GM19328 (cell line): ENCODE measurements around the gene LMO1.

Source experiments
- ATAC-seq: cut with Tn5 transposase; IDR thresholded peaks from one replicate; pipeline ENCODE4 v1.9.1; 2021; ENCODE audit warnings: mild to moderate bottlenecking, moderate library complexity; ENCODE audit not compliant: unreplicated experiment

The LMO1 gene

DNA sequence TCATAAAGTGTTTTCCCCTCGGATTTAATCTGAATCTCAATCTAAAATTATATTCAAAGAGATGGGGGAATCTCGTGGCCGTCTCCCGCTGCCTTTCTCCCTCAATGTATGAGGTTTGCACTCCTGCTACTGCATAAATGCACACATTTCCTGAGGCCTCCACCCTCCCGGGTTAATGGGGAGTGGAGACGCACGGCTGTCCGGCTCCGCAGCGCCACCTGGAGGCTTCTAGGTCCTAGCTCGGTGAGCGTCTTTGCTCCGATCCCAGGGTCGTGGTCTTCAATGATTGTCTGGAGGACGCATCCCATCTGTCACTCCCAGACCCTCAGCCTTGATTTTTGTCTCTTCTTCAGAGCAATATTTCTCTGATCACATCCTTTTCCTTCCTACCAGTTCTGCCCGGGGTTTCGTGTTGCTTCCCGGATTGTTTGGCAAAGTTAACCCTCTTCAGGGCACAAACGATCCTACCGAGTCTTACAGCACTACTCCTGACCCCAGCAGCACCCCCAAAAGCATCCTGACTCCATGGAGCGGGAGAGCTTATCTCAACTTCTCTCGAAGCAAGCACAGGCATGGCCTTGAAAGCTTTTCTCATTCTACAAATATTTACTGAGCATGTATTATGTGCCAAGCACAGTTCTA is at the start of gene LMO1:
LMO1 (minus strand) TSS at position 110 of the 642 bp plus-strand sequence. CDS start 516 bp downstream, outside the sequence.
- ATAC-seq: peak; percentile 47

DNA sequence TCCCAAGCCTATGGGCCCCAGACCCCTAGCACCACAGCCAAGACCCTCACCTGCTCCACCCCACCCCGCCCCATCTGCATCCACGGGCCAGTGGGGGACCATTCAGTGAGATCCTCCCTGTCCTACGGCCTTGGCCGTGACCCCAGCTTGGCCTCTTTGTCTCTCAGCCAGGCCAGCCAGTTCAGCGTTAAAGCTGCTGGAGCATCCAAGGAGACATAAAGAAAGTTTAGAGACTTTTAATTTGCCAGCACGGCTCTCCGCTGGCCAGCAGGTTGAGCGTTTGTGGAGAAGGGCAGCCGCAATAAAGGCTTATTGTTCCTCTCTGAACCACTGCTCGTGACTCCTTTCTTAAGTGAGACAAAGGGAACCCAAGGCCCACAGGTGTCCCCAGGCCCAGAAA is 49.3 kb upstream of the LMO1 start:
- ATAC-seq: no peak

- ATAC-seq: no peak
Measured at GRCh38 chr11:8311366-8311765, 47.7 kb upstream of the LMO1 start.

- ATAC-seq: no peak
Measured at GRCh38 chr11:8310743-8311298, 47.1 kb upstream of the LMO1 start.

- no peak for ATAC-seq
Measured at GRCh38 chr11:8309862-8310261, 46.2 kb upstream of the LMO1 start.

GRCh38 chr11:8309311-8309710 is 45.6 kb upstream of the LMO1 start:
- ATAC-seq: no peak

DNA sequence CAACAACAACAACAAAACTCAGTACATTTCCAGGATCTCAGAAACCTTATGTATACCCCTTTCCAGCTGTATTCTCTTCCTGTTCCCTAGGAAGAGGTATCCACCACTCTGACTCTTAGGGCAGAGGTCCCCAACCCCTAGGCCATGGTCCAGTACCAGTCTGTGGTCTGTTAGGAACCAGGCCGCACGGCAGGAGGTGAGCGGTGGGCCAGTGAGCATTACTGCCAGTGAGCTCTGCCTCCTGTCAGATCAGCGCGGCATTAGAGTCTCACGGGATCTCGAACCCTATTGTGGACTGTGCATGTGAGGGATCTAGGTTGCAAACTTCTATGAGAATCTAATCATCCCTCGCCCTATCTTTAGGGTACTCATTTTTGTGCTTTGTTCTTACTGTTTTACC is 43.9 kb upstream of the LMO1 start:
- no peak for ATAC-seq

DNA sequence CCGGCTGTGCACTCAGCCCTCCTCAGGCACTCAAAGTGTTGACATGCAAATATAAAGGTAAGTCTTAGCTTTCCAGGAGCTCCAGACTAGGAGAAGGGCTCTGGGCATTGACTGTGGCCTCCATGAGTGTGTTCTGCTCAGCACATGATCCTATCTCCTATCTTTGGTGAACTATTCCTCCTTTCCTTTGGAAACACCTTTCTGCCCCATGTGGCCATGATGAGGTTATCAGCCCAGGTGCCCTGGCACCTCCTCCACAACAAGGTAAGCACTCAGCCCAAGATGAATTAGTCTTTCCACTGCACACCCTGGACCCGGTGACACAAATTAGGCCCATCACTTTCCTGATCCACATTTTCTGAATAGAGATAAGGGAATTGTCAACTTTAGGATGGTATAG is 37.9 kb upstream of the LMO1 start:
- no peak for ATAC-seq

- ATAC-seq: no peak
Measured at GRCh38 chr11:8298801-8299786, 35.4 kb upstream of the LMO1 start.

- ATAC-seq: no peak
Measured at GRCh38 chr11:8297781-8298440, 34.2 kb upstream of the LMO1 start.

DNA sequence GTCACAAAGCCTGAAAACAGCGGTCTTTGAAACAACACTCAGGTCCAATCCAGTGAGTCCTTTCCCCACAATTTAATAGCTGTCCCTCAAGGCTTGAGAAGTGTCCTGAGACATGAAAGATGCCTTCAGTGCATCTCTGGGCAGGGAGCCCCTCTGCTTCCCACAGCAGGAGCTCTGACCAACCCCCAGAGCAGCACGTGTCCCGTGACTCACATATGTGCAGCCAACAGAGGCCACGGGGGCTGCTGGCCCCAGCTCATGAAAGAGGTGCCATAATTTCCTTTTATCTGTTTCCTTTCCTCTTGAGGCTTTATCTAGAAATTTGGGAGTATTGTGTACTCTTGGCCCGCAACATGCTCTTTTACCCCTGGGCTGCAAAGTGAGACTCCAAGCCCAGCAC is 33.2 kb upstream of the LMO1 start:
- ATAC-seq: no peak

DNA sequence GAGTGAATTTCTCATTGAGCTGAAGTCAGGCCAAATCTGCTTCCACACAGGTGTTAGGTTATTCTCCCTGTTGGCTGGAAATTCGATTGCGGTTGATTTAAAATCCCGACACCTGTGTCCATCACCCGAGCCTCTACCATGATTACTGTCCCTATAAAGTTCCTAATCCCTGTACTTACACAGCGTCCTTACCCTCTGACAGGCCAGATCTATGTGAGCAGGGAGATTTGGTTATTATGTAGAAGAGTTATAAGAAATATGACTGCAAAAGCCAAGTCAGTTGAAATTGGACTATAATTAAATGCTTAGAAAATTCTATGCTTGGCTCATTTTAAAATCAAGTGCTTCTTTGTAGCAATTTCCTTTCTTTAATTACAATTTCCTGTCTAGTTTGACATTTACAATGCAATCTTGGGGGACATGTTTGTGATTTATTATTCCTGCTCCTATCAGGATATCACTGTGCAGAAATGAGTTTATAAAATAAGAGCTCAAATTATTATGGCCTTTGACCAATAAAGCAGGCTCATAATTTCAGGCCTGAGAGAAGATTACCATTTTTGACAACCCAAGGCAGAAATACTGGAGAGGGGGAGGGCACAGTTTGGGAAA is 32.5 kb upstream of the LMO1 start:
- ATAC-seq: no peak

GRCh38 chr11:8294251-8294935 is 30.7 kb upstream of the LMO1 start:
- no peak for ATAC-seq

DNA sequence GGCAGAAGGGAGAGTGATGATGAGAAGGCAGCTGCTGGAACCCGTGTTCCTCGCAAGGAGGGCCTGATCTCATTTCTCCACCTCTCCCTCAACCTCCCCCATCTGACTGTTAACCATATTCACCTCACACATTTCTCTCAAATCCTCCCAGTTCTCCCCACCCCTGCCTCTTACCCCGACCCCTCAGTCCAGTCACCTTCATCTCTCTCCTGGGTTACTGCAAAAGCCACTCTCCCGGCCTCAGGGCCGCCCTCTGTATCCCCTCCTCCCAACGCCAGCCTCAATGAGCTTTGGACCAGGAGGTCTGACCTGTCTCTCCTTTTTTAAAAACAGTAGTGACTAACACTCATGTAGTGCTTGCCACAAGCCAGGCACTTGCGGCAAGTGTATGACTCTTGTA is 29.5 kb upstream of the LMO1 start:
- no peak for ATAC-seq

- no peak for ATAC-seq
Measured at GRCh38 chr11:8292351-8292750, 28.7 kb upstream of the LMO1 start.

DNA sequence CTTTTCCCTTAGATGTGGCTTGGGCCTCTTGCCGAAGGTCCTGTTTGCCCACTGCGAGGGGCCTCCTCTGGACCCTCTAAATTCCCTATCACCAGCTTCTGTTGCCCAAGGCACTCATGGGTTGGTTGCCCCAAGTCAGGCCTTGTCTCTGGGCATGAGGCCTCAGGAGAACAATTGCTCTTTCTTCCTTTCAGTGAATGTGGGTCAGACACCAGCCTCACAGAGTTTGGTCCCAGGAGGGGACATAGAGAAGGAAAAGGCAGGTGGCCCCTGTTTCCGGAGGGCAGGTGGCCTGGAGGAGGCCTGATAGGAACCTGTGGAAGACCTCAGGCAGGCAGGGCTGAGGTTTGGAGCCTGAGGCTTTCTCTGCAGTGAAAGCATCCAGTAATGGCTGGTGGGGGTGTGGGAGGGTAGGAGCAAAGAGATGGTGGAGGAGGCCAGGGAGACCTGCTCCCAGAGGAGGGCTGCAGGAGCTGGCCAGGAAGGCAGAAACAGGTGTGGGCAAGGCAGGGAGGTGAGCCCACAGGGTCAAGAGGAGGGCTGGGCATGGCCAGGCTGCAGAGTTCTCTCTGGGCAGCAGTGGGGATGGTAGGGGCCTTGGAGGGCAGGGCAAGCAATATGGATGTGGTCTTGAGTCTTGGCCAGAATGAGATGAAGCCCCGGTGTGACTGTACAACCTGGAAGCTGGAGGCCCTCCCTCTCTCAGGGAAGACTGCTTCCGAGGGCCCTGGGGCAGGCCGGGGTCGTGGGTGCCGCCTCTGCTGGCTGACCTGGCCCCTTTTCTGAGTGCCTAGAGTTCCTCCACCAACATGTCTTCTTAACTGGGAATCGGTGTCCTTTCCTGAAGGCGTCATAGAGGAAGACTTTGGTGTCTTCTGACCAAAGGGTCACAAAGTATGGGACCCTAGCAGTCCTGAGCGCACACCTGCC is 28.0 kb upstream of the LMO1 start:
- no peak for ATAC-seq

DNA sequence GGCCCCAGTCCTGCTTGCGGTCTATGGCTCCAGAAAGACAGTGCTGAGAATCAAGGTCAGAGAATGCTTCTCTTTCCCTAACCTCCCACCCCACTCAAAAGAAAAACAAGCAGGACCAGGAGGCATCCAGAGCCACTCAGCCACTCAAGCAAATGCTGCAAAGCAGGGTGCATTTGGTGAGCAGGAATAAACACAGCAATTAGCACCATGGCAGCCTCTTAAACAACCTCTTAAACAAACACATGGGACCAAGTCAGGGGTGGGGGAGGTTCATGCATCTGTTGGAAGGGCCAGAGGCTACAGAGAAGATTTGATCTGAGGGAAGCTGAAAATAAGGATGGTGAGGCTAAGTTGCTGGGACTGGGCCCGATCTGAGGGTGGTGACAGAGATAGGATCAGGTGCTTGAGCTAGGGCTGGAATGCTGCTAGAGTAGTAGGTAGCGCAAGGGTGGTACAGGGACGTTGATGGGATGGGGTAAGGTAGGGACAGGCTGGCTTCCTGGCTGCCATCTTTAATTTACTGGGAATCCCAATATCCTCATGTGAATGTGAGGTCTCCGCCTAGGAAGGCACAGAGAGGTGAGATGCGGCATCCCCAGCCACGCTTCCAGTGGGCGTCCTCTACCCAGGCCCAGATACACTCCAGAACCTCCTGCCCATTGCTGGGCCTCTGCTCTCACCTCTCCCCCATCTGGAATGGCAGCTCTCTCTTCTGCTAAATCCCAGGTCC is 26.6 kb upstream of the LMO1 start:
- ATAC-seq: no peak

- no peak for ATAC-seq
Measured at GRCh38 chr11:8289492-8289918, 25.8 kb upstream of the LMO1 start.
